ENCODE data around the gene RFPL1.
"Not testable (repeated sequence)": the region's sequence is repeated elsewhere in the genome, so short reads cannot be mapped to it uniquely, and the experiment has no call there.

The RFPL1 gene

GRCh38 chr22:29438283-29438682, at the start of gene RFPL1:
Gene RFPL1 (plus strand): TSS chr22:29438583.
- DNase-seq (ENCODE audit: low read depth in 1 of 2, low spot score in 1 of 2), result not testable (repeated sequence)

DNA sequence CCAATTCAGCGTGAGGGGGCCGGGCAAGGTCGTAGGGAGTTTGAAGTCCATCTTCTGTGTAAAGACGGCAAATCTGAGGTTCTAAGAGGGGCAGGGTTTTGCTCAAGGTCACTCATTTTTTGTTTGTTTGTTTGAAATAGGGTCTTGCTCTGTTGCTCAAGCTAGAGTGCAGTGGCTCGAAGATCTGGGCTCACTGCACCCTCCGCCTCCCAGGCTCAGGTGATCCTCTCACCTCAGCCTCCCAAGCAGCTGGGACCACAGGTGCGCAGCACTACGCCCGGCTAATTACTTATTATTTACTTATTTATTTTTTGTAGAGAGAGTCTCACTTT, 49.7 kb upstream of the RFPL1 start:
- no peak for DNase-seq (ENCODE audit: low read depth in 1 of 2, low spot score in 1 of 2)

DNA sequence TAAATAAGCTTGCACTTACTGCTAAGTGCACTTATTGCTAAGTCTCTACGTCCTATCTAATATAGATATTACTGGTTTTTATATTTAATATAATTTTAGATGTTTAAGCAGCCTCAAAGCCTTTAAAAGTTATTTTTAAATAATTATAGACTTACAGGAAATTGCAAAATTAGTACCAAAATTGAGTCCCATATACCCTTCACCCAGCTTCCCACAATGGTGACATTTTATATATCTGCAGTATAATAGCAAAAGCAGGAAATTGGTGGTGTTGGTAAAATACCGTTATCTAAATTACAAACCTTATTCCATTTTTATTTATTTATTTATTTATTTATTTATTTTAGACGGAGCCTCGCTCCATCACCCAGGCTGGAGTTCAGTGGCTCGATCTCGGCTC, 48.1 kb upstream of the RFPL1 start:
- no peak for DNase-seq (ENCODE audit: low read depth in 1 of 2, low spot score in 1 of 2)

GRCh38 chr22:29391546-29391945, 46.8 kb upstream of the RFPL1 start:
- DNase-seq (ENCODE audit: low read depth in 1 of 2, low spot score in 1 of 2), result no peak

DNA sequence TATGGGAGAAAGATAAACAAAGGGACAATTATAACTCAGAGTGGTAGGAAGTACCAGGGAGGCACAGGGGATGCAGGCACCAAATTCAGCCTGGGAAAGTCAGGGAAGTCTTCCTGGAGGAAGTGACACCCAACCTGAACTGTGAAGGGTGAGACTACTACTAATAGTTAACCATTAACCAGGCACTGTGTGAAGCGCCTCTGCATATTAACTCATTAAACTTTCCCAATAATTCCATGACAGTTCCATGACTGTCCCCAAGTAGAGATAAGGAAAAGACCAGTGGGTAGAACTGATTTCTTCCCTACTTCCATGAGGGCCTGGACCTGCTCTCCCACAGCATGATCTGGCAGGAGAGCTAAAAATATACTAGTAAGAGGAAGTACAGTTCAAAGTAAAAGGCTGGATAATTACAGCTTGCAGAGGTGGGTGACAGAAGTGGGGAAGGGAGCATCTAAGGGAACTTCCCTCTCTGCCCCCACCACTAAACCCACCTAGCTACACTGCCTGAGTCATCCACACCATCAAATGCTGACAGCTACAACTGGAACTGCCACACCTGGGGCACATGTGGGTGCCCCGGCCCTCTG, 45.3 kb upstream of the RFPL1 start:
- no peak for DNase-seq (ENCODE audit: low read depth in 1 of 2, low spot score in 1 of 2)

GRCh38 chr22:29394931-29395581, 43.3 kb upstream of the RFPL1 start:
- peak; percentile 44 to 63 for DNase-seq (ENCODE audit: low read depth in 1 of 2, low spot score in 1 of 2)

GRCh38 chr22:29396126-29396525, 42.3 kb upstream of the RFPL1 start:
- DNase-seq (ENCODE audit: low read depth in 1 of 2, low spot score in 1 of 2), result no peak

GRCh38 chr22:29397791-29398190, 40.6 kb upstream of the RFPL1 start:
- DNase-seq (ENCODE audit: low read depth in 1 of 2, low spot score in 1 of 2), result no peak

GRCh38 chr22:29400576-29400975, 37.8 kb upstream of the RFPL1 start:
- no peak for DNase-seq (ENCODE audit: low read depth in 1 of 2, low spot score in 1 of 2)

- DNase-seq (ENCODE audit: low read depth in 1 of 2, low spot score in 1 of 2), result not testable (repeated sequence)
Observed at GRCh38 chr22:29401538-29401937, 36.8 kb upstream of the RFPL1 start.

DNA sequence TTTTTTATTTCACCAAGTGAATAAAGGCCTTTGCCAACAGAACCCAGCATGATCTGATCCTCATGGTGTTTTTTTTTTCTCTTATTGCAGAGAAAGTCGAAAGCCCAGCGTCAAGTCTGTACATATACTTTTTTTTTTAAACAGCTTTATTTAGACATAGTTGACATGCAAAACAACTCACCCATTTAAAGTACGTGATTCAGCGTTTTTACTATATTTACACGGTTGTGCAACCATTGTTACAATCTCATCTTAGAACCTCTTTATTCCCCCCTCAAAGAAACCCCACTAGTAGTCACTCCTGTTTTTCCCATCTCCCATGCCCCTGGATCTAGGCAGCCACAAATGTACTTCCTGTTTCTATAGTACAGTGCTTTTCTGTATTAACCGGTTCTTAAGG, 29.4 kb upstream of the RFPL1 start:
- DNase-seq (ENCODE audit: low read depth in 1 of 2, low spot score in 1 of 2), result no peak

GRCh38 chr22:29411569-29412211, 26.7 kb upstream of the RFPL1 start:
- not testable (repeated sequence) for DNase-seq (ENCODE audit: low read depth in 1 of 2, low spot score in 1 of 2)

DNA sequence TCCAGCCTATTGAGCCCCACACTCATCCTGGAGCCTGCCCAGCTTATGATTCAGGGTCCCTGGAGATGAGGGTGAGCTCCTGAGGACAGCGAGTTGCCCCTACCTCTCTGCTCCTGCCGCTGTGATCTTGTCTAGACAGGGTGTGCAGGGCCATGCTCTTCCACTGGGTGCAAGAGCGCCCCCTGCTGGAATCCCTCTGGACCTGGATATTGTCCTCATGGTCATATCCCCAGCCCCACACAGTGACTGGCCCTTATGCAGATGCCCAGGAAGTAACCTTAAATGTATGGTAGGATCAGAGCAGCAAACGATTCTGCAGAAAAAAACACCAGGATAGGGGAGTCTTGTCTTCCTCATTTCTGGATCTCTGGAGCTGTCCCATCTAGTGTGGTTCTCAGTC, 25.6 kb upstream of the RFPL1 start:
- DNase-seq (ENCODE audit: low read depth in 1 of 2, low spot score in 1 of 2), result not testable (repeated sequence)

DNA sequence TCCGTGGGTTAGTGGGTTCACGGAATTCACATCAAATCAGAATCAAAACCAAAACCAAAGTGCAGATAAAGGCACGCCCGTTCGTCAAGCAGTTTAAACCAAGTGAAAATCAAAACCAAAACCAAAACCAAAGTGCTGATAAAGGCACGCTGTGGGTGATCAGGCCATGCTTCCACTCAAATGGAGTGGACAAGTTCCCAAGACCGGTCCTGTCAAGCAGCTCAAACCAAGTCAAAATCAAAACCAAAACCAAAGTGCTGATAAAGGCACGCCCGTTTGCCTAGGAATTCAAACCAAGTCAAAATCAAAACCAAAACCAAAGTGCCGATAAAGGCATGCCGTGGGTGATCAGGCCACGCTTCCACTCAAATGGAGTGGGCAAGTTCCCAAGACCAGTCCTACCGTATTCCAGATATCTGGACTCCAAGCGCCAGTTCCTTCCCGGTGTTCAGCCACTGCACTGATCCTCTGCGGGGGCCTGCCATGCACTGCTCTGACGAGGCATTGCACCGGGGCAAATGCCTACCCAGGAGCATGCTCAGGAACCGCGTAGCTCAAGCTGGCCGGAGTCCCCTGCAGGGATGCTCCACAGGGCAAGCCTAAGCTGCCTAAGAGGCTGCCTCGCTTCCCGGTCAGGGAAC, 23.3 kb upstream of the RFPL1 start:
- peak; percentile 43 to 61 for DNase-seq (ENCODE audit: low read depth in 1 of 2, low spot score in 1 of 2)

DNA sequence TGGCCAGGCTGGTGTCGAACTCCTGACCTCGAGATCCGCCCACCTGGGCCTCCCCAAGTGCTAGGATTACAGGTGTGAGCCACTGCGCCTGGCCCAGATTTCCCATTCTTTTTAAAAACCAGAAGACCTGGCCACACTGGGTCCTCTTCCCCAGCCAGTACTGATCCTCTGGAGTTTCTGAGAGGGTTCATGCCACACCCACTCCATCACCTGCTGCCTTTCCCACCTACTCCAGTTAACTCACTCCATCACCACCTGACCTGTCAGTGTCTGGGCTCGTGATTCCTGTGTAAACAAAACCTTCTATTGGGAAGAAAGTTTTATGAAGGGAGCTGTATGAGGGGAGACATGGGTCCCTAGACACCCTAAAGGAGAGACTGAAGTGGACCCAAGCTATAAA, 19.7 kb upstream of the RFPL1 start:
- DNase-seq (ENCODE audit: low read depth in 1 of 2, low spot score in 1 of 2), result not testable (repeated sequence)

DNA sequence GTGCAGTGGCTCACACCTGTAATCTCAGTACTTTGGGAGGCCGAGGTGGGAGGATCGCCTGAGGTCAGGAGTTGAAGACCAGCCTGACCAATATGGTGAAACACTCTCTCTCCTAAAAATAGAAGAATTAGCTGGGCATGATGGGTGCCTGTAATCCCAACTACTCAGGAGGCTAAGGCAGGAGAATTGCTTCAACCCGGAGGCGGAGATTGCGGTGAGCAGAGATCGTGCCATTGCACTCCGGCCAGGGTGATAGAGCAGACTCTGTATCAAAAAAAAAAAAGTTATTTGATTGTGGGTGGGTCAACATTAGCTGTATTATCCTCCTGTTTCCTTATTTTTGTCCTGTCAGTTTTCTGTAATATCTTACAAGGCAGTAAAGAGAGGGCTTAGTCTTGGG, 11.9 kb upstream of the RFPL1 start:
- no peak for DNase-seq (ENCODE audit: low read depth in 1 of 2, low spot score in 1 of 2)

DNA sequence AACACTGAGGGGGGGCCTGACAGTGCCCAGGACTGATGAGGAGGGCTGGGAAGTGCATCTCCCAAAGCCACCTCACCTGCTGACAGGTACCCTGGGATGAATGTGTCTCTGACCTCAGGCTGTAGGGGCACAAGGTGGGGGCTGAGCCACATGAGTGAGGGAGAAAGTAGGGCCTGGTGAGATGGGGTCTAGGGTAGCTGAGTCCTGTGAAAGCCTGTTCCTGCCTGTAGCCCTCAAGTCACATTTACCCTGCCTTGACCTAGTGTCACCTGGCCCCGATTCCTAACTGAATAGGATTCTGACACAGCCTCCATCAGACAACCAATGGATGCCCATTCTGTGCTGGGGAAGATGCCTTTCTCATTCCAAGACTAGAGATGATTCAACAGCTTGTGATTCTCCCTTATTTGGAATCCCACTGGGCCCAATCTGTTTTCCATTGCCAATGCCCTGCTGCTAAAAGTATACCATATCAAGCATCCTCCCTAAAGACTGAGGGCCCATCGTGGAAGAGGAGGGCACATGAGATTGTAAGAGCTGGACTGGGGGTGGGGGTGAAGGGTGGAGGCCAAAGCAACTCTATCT, 11.1 kb upstream of the RFPL1 start:
- DNase-seq (ENCODE audit: low read depth in 1 of 2, low spot score in 1 of 2), result no peak

DNA sequence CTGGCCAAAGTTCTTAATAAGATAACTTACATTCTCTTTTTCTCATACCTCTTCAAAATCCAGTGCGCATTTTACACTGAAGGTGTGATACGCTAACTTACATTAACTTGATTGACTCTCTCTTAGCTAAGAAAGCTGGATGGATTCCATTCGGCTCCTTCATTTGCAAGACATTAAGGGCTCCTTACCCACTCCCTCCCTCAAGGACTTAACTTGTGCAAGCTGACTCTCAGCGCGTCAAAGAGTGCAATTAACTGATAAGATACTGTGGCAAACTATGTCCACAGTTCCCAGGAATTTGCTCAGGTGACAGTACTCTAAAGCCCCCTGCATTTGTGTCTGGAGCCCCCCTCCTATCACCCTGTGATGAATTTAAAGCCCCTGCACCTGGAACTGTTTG, 6.4 kb upstream of the RFPL1 start:
- no peak for DNase-seq (ENCODE audit: low read depth in 1 of 2, low spot score in 1 of 2)

DNA sequence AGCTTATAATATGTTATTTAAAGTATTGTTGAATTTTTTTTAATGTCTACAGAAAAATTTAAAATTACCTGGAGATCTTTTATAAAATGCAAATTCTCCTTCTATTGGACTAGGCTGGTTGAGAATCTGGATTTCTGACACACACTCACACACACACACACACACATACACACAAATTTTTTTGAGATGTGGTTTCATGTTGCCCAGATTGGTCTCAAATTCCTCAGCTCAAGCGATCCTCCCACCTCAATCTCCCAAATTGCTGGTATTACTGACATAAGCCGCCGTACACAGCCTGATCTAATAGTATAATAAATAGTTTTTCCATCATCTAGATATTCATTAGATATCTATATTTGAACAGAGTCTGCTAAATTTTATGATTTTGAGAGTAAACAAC, 4.5 kb upstream of the RFPL1 start:
- no peak for DNase-seq (ENCODE audit: low read depth in 1 of 2, low spot score in 1 of 2)

GRCh38 chr22:29434288-29434687, 4.1 kb upstream of the RFPL1 start:
- no peak for DNase-seq (ENCODE audit: low read depth in 1 of 2, low spot score in 1 of 2)

- no peak for DNase-seq (ENCODE audit: low read depth in 1 of 2, low spot score in 1 of 2)
Observed at GRCh38 chr22:29435236-29436136, 2.9 kb upstream of the RFPL1 start.
